GM19193 (cell line): ENCODE results near the gene GADD45B.

Source experiments
- POLR2A ChIP-seq: IDR thresholded peaks from 4 replicates; pipeline ENCODE4 v1.6.1; 2011; ENCODE audit not compliant: insufficient read depth, insufficient read length; ENCODE audit errors: extremely low read depth

The GADD45B gene

GRCh38 chr19:2455851-2456570 lies 19.9 kb upstream of the GADD45B start:
- no peak for TF ChIP-seq POLR2A

- TF ChIP-seq POLR2A = no peak
Observed at GRCh38 chr19:2457394-2458037, 18.4 kb upstream of the GADD45B start.

- TF ChIP-seq POLR2A = no peak
Observed at GRCh38 chr19:2458054-2458453, 17.9 kb upstream of the GADD45B start.

- TF ChIP-seq POLR2A = no peak
Observed at GRCh38 chr19:2460245-2460644, 15.7 kb upstream of the GADD45B start.

- TF ChIP-seq POLR2A = no peak
Observed at GRCh38 chr19:2461751-2462634, 13.9 kb upstream of the GADD45B start.

GRCh38 chr19:2462635-2463421 lies 13.1 kb upstream of the GADD45B start:
- no peak for TF ChIP-seq POLR2A

GRCh38 chr19:2464389-2464788 lies 11.5 kb upstream of the GADD45B start:
- no peak for TF ChIP-seq POLR2A

GRCh38 chr19:2468596-2468995 lies 7.3 kb upstream of the GADD45B start:
- no peak for TF ChIP-seq POLR2A

- TF ChIP-seq POLR2A = no peak
Observed at GRCh38 chr19:2469102-2469914, 6.6 kb upstream of the GADD45B start.

GRCh38 chr19:2474232-2475017 lies 1.5 kb upstream of the GADD45B start:
- TF ChIP-seq POLR2A = peak; percentile 16

- no peak for TF ChIP-seq POLR2A
Observed at GRCh38 chr19:2475018-2475701, 767 bp upstream of the GADD45B start.

- TF ChIP-seq POLR2A = no peak
Observed at GRCh38 chr19:2476451-2477140, 669 bp downstream of the GADD45B start.
